HG03196 (cell line): ENCODE results near the gene SAPCD2.
A peak's percentile ranks its signal among the peaks of the same experiment; 100 is the strongest.
"Not testable (repeated sequence)": the region's sequence is repeated elsewhere in the genome, so short reads cannot be mapped to it uniquely, and the experiment has no call there.

Experiments used
- ATAC-seq: cut with Tn5 transposase; IDR thresholded peaks from one replicate; pipeline ENCODE4 v1.9.1; 2021; ENCODE audit not compliant: unreplicated experiment

SAPCD2 gene

DNA sequence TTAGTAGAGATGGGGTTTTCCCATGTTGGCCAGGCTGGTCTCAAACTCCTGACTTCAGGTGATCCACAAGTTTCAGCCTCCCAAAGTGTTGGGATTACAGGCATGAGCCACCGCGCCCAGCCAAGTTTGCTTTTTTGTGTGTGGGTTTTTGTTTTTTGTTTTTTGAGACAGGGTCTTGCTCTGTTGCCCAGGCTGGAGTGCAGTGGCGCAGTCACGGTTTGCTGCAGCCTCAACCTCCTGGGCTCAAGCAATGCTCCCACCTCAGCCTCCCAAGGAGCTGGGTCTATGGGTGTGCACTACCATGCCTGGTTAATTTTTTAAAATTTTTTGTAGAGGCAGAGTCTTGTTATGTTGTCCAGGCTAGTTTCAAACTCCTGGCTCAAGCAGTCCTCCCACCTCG, 36.9 kb downstream of the SAPCD2 start:
- ATAC-seq = not testable (repeated sequence)

GRCh38 chr9:137032858-137033257, 37.5 kb downstream of the SAPCD2 start:
- ATAC-seq = no peak

GRCh38 chr9:137031904-137032640, 38.3 kb downstream of the SAPCD2 start, which contains the start of gene FUT7:
Gene FUT7 (minus strand): TSS chr9:137032088. CDS start chr9:137031991, 97 bp downstream.
- ATAC-seq = no peak

GRCh38 chr9:137030538-137031527, 39.5 kb downstream of the SAPCD2 start:
- no peak for ATAC-seq

DNA sequence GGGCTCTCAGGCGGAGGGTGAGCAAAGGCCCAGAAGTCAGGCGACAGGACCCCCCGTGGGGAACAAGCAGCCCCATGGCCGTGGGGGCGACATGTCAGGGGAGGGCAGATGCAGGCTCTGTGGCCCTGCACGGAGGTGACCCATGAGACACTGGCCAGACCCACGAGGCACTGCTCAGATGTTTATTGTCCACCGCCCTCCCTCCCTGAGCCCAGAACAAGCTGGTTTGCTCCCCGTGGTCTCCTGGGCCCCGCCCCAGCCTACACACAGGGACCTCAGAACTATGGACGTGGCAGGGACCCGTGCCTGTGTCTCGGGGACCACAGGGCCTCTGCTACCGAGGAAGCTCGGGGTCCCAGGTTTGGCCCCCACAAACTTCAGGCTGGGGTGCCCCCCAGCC, 40.4 kb downstream of the SAPCD2 start:
- ATAC-seq = no peak

GRCh38 chr9:137029058-137029936, 41.1 kb downstream of the SAPCD2 start:
- no peak for ATAC-seq

DNA sequence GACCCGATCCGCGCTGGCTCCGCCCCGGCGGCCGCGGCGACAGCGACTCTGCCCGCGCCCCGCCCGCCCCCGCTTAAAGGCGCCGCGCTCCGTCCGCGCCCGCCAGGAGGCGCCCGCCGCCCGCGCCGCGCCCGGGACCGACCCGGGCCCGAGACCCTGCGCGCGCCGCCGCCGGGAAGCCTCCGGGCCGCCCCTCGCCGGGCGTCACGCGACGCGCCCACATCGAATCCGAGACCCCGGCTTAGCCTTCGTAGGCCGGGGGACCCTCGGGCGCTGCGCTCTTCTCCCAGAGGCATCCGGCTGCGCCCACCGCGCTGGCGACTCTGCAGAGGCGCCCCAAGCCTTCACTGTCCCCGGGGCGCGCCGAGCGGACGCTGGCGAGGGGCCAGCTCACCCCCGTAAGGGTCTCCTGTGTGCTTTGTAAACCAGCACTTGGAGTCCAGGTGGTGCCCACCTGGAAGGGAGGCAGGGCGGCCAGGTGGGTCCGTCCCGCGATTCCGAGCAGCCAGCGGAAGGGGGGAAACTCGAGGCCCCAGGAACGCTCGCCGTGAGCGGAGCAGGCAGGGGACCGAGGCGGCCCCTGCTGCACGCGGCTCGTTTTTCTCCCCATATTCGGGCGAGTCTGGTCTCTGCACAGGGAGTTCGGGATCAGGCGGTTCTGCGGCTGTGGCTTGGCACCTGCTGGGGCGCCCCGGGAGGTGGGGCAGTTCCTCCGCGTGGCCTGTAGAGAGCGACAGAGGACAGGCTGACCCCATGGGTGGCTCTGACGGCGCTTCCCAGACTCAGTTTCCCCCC, 41.9 kb downstream of the SAPCD2 start:
- peak; percentile 35 for ATAC-seq

- no peak for ATAC-seq
Observed at GRCh38 chr9:137027369-137028262, 42.7 kb downstream of the SAPCD2 start, which contains the start of gene ABCA2. Gene ABCA2 (minus strand): TSS chr9:137028237. CDS start chr9:137028140, 97 bp downstream.

DNA sequence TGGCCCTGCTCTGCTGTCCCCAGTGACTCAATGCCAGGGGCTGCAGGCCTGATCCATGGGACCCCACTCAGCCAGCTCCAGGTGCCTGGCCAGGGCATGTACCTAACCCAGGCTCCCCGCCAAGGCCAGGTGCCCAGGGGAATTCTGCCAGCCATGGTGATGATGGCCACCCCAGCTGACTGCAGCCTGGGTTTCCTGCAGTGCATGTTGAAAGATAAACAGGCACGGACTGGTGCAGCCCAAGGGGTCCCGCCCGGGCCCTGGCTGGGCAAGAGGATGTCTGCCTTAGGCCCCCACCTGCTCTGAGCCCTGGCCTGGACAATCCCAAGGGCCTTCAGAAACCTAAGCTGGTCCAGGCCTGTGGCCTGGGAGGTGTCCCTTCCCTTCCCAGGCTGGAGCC, 43.5 kb downstream of the SAPCD2 start:
- no peak for ATAC-seq

DNA sequence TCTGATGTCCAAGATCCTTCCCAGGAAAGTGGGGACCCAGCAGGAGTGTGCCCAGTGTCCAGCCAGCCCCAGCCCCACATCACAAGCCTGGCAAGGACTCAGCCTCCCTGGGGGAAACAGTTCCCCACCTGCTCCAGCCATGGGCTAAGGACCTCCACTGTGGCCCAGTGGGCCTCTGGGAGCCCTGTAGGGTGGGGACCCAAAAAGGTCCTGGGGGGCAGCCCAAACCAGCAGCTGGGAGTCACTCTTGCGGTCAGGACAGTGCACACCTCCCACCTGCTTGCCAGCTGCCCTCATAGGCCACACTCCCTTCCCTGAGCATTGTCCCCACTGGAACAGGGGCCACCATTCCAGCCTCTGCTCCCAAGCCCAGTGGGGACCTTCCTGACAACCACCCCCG, 44.0 kb downstream of the SAPCD2 start:
- no peak for ATAC-seq

DNA sequence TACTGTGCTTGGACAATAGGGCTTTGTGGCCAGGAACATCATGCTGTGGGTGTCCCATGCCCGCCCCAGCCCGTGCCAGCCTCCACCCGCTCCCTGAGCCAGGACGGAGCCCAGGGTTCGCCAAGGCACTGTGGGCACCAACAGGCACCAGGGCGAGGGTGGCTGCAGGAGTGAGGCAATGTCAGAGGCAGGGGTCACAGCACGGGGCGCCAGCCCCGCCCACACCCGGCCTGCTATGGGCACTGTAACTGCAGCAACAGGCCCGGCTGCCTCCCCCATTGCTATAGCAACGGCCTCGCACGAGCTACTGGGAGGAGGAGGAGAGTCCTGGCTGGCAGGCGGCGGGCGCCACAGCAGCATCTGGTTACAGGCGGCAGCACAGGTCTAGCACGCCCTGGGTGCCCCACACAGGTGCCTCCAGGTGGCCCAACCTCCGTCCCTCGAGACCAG, 44.8 kb downstream of the SAPCD2 start:
- no peak for ATAC-seq

DNA sequence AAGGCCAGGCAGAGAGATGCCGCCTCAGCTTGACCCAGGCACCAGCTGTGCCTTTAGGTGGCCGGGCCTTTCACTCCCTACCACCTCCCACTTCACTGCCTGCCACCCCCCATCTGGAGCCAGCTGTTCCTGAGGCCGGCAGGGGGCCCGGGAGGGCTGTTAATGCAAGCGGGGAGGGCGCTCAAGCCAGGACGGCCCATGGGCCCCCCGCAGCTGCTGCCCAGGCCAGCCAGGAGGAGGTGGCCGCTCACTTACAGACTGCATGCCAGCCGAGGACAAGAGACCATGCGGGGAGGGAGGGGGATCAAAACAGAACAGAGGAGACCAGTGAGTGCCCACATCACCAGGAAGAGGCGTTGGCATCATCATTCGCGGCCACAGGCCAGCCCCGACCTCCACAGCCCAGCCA, 46.8 kb downstream of the SAPCD2 start:
- no peak for ATAC-seq

- ATAC-seq = no peak
Observed at GRCh38 chr9:137023157-137023556, 47.2 kb downstream of the SAPCD2 start.

GRCh38 chr9:137022662-137023008, 47.7 kb downstream of the SAPCD2 start:
- no peak for ATAC-seq

DNA sequence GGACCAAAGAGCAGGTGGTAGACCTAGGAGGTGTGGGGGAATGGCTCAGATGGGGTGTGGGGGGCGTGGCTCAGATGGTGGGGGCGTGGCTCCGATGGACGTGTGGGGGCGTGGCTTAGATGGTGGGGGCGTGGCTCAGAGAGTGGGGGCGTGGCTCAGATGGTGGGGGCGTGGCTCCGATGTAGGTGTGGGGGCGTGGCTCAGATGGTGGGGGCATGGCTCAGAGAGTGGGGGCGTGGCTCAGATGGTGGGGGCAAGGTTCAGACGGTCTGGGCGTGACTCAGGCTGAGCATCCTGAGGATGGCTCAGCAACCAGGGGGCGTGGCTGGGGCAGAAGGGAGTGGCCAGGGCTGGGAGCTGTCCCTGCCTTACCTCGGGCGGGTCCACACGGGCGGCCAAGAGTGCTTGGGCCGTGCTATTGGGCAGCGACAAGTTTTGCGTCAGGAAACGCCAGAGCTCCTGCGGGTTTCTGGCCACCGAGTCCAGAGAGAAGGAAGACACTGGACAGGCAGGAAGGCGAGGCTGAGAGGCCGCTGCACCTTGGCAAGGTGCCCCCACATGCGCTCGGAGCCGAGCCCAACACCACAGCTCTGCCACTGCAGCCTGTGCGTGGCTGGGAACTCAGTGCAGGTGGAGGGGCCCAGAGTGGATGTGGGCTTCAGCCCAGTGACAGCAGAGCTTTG, 48.2 kb downstream of the SAPCD2 start:
- no peak for ATAC-seq

DNA sequence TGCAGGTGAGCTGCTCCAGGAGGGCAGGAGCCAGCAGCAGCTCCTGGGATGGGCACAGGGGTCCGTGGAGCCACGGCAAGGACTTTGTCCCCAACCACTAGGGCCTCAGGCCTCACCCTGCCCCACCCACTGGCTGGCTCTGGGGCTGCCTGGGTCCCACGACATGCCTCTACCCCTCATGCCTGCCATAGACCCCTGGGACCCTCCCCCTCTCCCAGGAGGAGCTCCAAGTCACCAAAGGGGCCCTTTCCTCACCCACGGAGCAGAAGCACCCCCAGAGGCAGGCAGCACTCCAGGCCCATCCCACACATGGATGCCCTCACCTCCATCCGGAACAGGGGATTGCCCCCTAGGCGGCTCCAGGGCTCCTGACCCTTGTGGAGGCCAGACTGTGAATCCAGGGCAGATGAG, 48.8 kb downstream of the SAPCD2 start:
- ATAC-seq = no peak

DNA sequence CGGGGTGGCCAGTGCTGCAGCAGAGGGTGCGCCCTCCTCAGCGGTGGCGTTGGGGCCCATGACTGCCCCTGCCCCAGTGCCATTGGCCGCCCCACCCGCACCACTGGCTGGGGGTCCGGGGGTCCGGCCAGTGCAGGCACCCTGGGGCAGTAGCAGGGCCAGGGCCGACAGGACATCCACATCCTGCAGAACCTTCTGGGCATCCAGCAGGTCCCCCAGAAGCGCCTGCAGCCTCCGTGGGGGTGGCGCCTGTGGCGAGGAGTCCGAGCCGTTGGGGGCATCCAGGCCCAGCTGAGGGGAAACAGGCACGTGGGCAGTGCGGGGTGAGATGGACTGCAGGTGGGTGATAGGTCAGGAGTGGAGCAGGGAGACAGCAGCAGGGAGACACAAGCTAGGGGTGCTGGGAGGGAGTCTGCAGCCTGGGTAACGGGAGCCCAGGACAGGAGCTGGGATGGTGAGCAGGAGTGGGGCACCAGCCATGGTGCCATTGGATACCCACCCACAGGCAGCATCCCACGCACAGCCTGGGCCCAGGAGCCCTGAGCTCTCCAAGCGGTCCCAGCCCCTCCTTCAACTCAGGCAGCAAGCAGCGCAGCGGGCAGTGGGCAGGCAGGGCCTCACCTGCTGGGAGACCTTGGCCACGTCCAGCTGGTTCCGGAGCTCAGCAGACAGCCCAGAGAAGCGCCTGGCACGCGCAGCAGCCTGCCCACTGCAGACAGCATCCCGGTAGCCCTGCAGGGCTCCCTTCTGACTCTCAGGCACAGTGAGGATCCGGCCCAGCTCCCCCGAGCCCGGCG, 49.4 kb downstream of the SAPCD2 start:
- no peak for ATAC-seq
